GM12878 (cell line): ENCODE measurements around the gene LITAF.

Source experiments
- CEBPB ChIP-seq, 2 experiments: fragments of 150-350 bp in 1 of 2; IDR thresholded peaks; 2 replicates each; pipeline ENCODE4 v1.6.1; 2012 to 2014; ENCODE audit warnings: low read depth in 2 of 2, low read length in 2 of 2, borderline replicate concordance in 1 of 2, inconsistent platforms in 1 of 2
- CTCF ChIP-seq, 3 experiments: IDR thresholded peaks in 2 of 3; conservative IDR thresholded peaks in 1 of 3; 2 replicates each; pipeline ENCODE4 v1.5.1; 2011; ENCODE audit warnings: low read depth in 3 of 3, low read length in 3 of 3, mild to moderate bottlenecking in 3 of 3, control low read depth in 2 of 3, moderate library complexity in 2 of 3, inconsistent platforms in 1 of 3, mixed read lengths in 1 of 3; ENCODE audit not compliant: control insufficient read depth in 2 of 3, insufficient read depth in 1 of 3; ENCODE audit errors: extremely low read depth in 1 of 3
- EP300 ChIP-seq, 2 experiments: fragments of 150-350 bp in 1 of 2; IDR thresholded peaks; 2 replicates each; pipeline ENCODE4 v1.6.1; 2011 to 2012; ENCODE audit warnings: low read depth in 2 of 2, low read length in 2 of 2, borderline replicate concordance in 1 of 2, improper control_type of control experiment in 1 of 2, inconsistent platforms in 1 of 2; ENCODE audit not compliant: control insufficient read depth in 1 of 2
- EZH2 ChIP-seq: IDR thresholded peaks from 2 replicates; pipeline ENCODE4 v1.6.1; 2012; ENCODE audit warnings: low read depth, mild to moderate bottlenecking, control low read depth, inconsistent platforms, low read length, borderline replicate concordance; ENCODE audit not compliant: control insufficient read depth
- PAX5 ChIP-seq: IDR thresholded peaks from 2 replicates; pipeline ENCODE4 v1.6.1; 2011; ENCODE audit warnings: low read depth, low read length, borderline replicate concordance
- SKIL ChIP-seq: fragments of 450-650 bp; IDR thresholded peaks from 2 replicates; pipeline ENCODE4 v1.6.1; 2017; ENCODE audit warnings: mild to moderate bottlenecking, low read depth, inconsistent platforms; ENCODE audit not compliant: poor library complexity, severe bottlenecking
- TCF7 ChIP-seq: IDR thresholded peaks from 2 replicates; pipeline ENCODE4 v1.6.1; 2014; ENCODE audit warnings: antibody characterized with exemption, borderline replicate concordance
- ZSCAN29 ChIP-seq: fragments of 450-650 bp; IDR thresholded peaks from 2 replicates; pipeline ENCODE4 v1.6.1; 2017; ENCODE audit warnings: mild to moderate bottlenecking, moderate library complexity

GRCh38 chr16:11614587-11615175 lies 28.0 kb upstream of the LITAF start:
- TF ChIP-seq EZH2 (no peak), SKIL (no peak), CTCF (IDR thresholded peaks at IDR 0.05 in 2 of 3, conservative IDR thresholded peaks at IDR 0.05 in 1 of 3; ENCODE audit: control insufficient read depth in 2 of 3, extremely low read depth in 1 of 3, insufficient read depth in 1 of 3, low read depth in 3 of 3, low read length in 3 of 3) (no peak), CEBPB (IDR thresholded peaks at IDR 0.05; ENCODE audit: borderline replicate concordance in 1 of 2, low read depth in 2 of 2, low read length in 2 of 2) (no peak), TCF7 (no peak), PAX5 (no peak), EP300 (IDR thresholded peaks at IDR 0.05; ENCODE audit: borderline replicate concordance in 1 of 2, control insufficient read depth in 1 of 2, low read depth in 2 of 2, low read length in 2 of 2) (no peak), ZSCAN29 (no peak)
